22Rv1 (cell line): ENCODE results near the gene ASXL1.

Experiments used
- CTCF ChIP-seq: fragments of 450-650 bp; IDR thresholded peaks from 2 replicates; pipeline ENCODE4 v1.5.1; 2017; ENCODE audit warnings: mild to moderate bottlenecking
- ZFX ChIP-seq: fragments of 450-650 bp; IDR thresholded peaks from 2 replicates; pipeline ENCODE4 v1.6.1; 2017; ENCODE audit warnings: antibody characterized with exemption, borderline replicate concordance

- no peak for TF ChIP-seq CTCF
- TF ChIP-seq ZFX, result no peak
Measured at GRCh38 chr20:32382102-32382950, 24.2 kb downstream of the ASXL1 start.
